Activated CD4-positive, alpha-beta T cell treated with anti-CD3 and anti-CD28 coated beads for 24 hours (primary cell): ENCODE data around the gene TMEM121.
"Not testable (repeated sequence)": the region's sequence is repeated elsewhere in the genome, so short reads cannot be mapped to it uniquely, and the experiment has no call there.

Source experiments
- DNase-seq, 2 donors: peaks; one replicate each; pipeline ENCODE4 v3.0.0-alpha.2; 2020; ENCODE audit warnings: low read depth in 2 of 2

TMEM121 gene

GRCh38 chr14:105547072-105547471 is 20.7 kb downstream of the TMEM121 start:
- not testable (repeated sequence) for DNase-seq

DNA sequence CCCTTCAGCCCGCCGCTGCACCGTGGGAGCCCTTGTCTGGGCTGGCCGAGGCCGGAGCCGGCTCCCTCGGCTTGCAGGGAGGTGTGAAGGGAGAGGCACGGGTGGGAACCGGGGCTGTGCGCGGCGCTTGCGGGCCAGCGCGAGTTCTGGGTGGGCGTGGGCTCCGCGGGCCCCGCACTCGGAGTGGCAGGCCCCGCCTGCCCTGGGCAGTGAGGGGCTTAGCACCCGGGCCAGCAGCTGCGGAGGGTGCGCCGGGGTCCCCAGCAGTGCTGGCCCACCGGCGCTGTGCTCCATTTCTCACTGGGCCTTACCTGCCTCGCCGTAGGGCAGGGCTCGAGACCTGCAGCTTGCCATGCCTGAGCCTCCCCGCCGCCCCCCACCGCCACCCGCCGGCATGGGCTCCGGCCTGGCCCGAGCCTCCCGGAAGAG is 21.4 kb downstream of the TMEM121 start:
- DNase-seq = no peak

DNA sequence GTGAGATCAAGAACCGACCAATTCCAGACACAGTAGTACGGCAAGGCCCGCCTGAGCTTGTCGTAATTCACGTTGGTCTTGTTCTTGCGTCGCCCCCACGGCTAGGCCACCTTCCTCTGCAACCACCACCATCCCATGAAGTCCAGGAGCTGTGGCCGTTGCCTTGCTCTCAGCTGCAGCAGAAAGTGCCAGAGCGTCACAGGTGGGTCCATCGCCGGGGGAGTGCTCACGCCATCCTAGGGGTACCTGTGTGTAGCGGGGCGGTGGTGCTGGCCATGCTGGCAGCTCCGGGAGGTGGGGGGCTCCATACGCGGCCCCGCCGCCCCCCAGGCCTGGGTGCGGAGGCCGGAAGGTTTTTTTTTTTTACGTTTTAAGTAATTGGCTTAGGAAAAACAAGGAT is 23.1 kb downstream of the TMEM121 start:
- DNase-seq = no peak

DNA sequence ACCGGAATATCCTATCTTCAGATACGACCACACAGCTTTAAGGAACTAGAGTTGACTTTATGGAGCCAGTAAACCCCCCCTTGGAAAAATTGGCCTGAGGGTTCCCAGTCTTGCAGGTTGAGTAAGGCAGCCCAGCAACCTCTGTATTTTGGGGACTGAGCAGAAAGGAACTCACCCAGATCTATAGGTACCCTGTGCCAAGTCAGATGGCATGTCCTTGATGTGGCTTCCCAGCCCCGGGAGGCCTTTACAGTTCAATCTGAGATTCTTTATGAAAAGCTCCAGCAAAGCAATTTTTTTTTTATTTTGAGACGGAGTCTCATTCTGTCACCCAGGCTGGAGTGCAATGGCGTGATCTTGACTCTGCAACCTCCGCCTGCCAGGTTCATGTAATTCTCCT is 27.6 kb downstream of the TMEM121 start:
- DNase-seq = no peak

GRCh38 chr14:105554523-105554922 is 28.1 kb downstream of the TMEM121 start:
- no peak for DNase-seq

DNA sequence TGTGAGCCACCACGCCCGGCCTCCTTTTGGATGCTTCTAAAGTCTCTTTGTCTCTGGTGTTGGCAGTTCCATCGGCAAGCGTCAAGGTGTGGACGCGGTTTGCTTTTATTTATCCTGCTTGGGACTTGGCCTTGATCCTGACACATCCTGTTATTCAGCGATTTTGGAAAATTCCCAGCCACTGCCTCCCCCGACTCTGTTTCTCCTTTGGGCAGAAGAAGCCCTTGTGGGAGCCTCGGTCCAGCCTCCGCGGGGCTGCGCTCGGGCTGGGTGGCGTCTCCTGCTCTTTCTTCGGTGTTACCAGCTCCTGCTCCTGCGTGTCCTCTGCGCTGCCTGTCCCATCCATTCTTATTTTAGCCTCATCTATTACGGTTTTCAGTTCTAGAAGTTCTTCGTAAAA is 31.3 kb downstream of the TMEM121 start:
- not testable (repeated sequence) for DNase-seq

DNA sequence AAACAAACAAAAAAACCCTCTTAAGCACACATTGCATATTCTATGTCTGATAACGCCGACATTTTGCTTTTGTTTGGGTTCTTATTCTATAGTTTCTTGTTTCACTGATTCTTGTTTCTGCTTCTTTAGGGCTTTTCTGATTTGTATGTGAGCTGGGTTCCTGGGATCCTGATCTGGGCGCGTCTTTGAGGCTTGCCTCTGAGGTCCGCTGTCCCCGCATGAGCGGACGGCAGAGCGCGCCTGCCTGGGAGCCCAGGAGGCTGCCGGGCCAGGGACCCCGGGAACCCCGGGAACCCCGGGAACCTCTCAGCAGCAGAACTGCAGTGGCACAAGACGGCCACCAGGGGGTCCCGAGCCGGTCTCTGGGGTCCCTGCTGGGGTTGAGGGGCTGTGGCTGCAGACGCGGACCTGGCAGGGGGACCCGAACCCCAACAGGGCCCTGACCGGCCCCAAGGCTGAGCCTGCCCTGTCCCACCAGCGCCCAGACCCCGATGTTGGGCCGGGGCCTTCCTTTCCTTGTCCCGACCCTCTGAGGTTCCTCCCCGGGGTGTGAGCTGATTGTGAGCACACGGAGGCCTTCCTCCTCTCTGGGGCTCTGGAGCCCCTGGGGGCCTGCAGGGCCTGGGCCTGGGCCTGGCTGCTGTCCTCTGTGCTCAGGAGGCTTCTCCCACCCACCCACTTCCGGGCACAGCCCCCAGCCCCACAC is 32.2 kb downstream of the TMEM121 start:
- not testable (repeated sequence) for DNase-seq

- not testable (repeated sequence) for DNase-seq
Observed at GRCh38 chr14:105559384-105560047, 33.1 kb downstream of the TMEM121 start.

DNA sequence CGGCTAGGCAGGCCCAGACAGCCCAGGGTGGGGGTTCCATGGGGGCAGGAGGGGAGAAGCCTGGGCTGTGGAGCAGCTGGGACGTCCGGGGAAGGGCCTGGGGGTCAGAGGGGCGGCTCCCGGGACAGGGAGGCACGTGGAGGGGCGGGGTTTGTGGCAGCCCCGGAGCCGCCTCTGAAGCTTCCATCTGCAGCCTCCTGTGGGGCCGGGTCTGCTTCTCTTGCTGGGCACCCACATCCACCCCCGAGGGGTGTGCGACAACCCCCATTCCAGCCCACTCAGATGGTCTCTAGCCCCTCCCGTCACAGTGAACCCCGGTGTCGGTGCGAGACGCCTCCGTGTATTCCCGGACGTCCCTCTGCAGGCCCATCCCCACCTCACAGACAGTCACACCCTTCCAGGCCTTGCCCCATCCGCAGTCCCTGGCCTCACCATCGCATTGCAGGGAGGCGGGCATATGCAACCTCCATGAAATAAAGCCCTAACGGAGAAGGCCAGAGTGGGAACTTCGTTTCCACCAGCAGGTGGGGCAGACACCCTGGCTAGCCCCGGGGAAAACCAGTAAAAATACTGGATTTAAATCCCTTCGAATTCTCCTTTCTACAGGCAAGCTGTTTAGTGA is 33.8 kb downstream of the TMEM121 start:
- not testable (repeated sequence) for DNase-seq

GRCh38 chr14:105561345-105561744 is 35.0 kb downstream of the TMEM121 start:
- not testable (repeated sequence) for DNase-seq

- no peak for DNase-seq
Observed at GRCh38 chr14:105562713-105563346, 36.4 kb downstream of the TMEM121 start.

GRCh38 chr14:105563347-105563737 is 37.0 kb downstream of the TMEM121 start:
- no peak for DNase-seq

- DNase-seq = not testable (repeated sequence)
Observed at GRCh38 chr14:105564536-105564935, 38.2 kb downstream of the TMEM121 start.

DNA sequence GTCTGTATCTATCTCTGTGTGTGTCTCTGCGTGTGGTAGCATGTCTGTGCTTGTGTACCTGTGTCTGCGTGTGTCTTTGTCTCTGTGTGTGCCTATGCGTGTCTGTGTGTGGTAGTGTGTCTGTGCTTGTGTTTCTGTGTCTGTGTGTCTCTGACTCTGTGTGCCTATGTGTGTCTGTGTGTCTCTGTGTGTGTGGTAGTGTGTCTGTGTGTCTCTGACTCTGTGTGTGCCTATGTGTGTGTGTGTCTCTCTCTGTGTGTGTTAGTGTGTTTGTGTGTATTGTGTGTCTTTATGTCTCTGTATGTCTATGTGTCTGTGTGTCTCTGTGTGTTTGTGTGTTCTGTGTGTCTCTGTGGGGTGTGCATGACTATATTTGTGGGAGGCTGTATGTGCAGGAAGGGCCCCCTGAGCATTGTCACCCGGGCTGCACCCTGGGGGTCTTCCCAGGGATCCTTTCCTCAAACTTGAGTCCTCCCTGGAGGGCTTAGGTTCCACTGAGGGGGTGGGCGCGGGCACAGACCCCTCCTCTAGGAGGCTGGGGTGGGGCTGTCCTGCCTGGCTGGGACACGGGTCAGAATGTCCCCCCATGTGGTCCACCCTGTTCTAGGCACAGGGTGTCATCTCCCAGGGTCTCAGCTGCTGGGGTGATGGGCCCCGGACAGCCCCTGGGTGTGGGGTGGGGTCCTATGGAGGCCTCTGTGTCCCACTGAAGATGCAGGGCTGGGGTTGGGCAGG is 39.0 kb downstream of the TMEM121 start:
- DNase-seq = not testable (repeated sequence)

- DNase-seq = not testable (repeated sequence)
Observed at GRCh38 chr14:105566248-105567163, 40.1 kb downstream of the TMEM121 start.

- not testable (repeated sequence) for DNase-seq
Observed at GRCh38 chr14:105567164-105568103, 41.1 kb downstream of the TMEM121 start.

DNA sequence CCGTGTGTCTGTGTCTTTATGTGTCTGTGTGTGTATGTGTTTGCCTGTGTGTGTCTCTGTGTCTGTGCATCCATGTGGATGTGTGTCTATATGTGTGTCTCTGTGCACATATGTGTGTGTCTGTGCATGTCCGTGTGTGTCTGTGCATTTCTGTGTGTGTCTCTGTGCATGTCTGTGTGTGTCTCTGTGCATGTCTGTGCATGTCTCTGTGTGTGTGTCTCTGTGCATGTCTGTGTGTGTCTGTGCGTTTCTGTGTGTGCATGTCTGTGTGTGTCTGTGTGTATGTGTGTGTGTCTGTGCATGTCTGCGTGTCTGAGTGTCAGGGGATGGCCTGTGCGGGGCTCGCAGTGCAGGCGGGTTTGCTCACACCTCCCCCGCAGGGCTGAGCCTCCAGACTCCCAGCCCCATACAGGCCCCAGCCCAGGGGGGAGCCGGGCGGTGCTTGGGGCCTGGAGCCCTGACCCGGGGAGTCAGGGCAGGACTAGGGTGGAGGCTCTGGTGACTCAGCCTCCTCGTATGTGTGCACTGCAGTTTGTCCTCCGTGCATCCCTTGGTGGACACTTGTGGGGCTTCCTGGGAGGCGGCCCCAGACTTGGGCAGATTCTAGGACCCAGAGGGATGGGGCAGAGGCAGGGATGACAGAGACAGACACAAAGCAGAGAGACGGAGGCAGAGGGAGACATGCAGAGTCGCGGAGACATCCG is 41.9 kb downstream of the TMEM121 start:
- not testable (repeated sequence) for DNase-seq

GRCh38 chr14:105568859-105569766 is 42.7 kb downstream of the TMEM121 start:
- DNase-seq = no peak
